Iris pigment epithelial cell (primary cell): ENCODE results near the gene SLC39A13.

Experiments
- DNase-seq: peaks from one replicate; pipeline ENCODE4 v3.0.0-alpha.2; 2011; ENCODE audit warnings: low read depth

SLC39A13 gene

DNA sequence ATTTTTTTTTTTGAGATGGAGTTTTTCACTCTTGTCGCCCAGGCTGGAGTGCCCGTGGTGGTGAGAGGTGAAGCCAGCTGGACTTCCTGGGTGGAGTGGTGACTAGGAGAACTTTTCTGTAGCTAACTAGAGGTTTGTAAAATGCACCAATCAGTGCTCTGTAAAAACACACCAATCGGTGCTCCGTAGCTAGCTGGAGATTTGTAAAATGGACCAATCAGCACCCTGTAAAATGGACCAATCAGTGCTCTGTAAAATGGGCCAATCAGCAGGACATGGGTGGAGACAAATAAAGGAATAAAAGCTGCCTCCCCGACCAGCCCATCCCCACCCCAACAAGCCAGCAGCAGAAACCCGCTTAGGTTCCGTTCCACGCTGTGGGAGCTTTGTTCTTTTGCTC is 45.0 kb downstream of the SLC39A13 start:
- DNase-seq, result no peak

DNA sequence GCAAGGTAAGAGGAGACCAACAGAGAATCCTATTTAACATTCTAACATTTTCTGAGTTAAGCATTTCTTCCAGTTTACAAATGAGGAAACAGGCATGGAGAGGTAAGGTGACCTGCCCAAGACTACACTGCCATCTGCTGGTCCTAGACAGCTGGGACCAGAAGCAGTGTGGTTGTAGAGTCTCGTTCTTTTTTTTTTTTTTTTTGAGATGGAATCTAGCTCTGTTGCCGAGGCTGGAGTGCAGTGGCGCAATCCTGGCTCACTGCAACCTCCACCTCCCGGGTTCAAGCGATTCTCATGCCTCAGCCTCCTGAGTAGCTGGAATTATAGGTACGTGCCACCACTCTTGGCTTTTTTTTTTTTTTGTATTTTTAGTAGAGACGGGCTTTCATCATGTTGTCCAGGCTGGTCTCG is 45.9 kb downstream of the SLC39A13 start:
- peak; percentile 84 for DNase-seq

DNA sequence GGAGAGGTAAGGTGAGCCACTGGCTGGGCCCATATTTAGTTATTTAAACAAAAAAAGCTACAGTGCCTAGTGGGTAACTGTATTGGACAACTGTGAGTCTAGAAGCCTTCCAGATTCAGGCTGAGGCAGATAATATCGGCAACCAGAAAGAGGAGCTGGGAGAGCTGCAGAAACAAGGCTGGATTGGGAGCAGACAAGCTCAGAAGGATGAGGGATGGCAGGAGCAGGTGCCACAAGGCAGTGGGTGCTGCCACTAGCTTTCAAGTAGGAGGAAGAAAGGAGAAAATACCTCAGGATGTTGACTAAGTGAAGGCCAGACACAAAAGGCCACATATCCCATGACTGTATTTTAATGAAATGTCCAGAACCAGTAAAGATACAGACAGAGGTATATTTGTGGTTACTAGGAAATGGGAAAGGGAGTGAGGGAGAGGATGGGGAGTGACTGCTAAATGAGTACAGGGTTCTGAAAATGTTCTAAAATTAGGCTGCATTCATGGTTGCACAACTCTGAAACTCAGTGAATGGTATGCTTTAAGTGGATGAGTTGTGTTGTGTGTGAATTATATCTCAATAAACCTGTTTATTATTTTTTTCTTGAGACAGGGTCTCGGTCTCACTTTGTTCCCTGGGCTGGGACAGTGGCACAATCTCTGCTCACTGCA is 52.3 kb downstream of the SLC39A13 start:
- DNase-seq, result no peak

DNA sequence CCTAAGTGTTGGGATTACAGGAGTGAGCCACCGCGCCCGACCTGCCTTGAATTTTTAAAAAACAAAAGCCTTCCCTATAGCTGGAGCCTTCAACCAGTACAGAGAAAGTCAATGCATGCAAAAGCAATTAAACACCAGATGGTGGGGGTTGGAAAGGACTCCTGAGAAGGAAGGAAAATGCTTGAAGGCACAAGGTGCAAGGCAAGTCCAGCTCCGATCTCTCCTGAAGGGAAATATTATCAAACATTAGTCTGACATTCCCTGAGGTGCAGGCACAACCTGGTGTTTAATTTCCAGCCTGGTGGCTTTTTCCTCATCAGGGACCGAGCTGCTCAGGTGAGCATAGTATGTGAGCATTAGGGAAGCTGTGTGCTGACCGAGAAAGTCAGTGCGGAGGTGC is 53.5 kb downstream of the SLC39A13 start:
- DNase-seq, result no peak

DNA sequence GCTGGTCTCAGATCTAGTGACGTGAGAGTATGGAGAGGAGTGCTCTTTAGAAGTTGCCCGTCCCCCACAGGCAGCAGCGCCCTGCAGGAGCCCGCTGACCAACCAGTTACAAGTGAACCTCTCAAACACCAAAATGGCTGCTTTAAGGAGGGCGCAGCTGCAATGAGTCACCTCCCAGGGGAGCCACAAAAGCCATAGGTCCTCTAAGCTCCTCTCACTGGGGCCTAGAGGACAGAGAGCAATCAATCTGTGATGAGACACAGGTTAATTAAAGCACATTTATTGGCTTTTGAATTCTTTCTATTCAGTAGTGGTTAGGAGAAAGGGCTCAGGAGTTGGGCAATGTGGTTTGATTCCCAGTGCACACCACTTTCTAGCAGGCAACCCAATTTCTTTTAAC is 56.1 kb downstream of the SLC39A13 start:
- no peak for DNase-seq
